ENCODE data around the gene DLD. TPM values are rescaled to one million over a fixed set of nuclear protein-coding genes. Genes with fewer than 3 reads are reported as not detected.

Gene DLD
- total RNA-seq, 1 donor from 2014 or later, result 60.3 TPM

- H3K27ac Mint-ChIP-seq (ENCODE audit: unreplicated experiment), result no peak overlapping the region
- peaks cover 14% of the 10 kb centered on the region for H3K36me3 Mint-ChIP-seq (ENCODE audit: low read depth)
- H3K9me3 Mint-ChIP-seq (ENCODE audit: low read depth), result no peaks in the 10 kb centered on the region
- no peak for DNase-seq (ENCODE audit: low spot score)
- TF ChIP-seq CTCF (IDR thresholded peaks at IDR 0.05), result no peak
- no peak overlapping the region for H3K4me3 Mint-ChIP-seq (ENCODE audit: unreplicated experiment)
- peaks cover 30% of the 10 kb centered on the region for H3K4me1 Mint-ChIP-seq (ENCODE audit: low read depth)
- no peaks in the 10 kb centered on the region for H3K27me3 Mint-ChIP-seq (ENCODE audit: low read depth)
Observed at GRCh38 chr7:107900496-107901015, 9.6 kb downstream of the DLD start.

- Mint-ChIP-seq H3K9me3 (ENCODE audit: low read depth) (no peaks in the 10 kb centered on the region), H3K4me3 (ENCODE audit: unreplicated experiment) (peak overlapping the region; percentile 31), H3K4me1 (ENCODE audit: low read depth) (peaks cover 23% of the 10 kb centered on the region), H3K36me3 (ENCODE audit: low read depth) (peaks cover 21% of the 10 kb centered on the region), H3K27ac (ENCODE audit: unreplicated experiment) (peak overlapping the region; percentile 86), H3K27me3 (ENCODE audit: low read depth) (no peaks in the 10 kb centered on the region)
- TF ChIP-seq CTCF (IDR thresholded peaks at IDR 0.05), result no peak
- DNase-seq (ENCODE audit: low spot score), result no peak
Observed at GRCh38 chr7:107902381-107902780, 11.4 kb downstream of the DLD start.

- Mint-ChIP-seq H3K4me3 (ENCODE audit: unreplicated experiment) (no peak overlapping the region), H3K9me3 (ENCODE audit: low read depth) (peaks cover 3% of the 10 kb centered on the region), H3K27ac (ENCODE audit: unreplicated experiment) (no peak overlapping the region), H3K4me1 (ENCODE audit: low read depth) (no peaks in the 10 kb centered on the region), H3K36me3 (ENCODE audit: low read depth) (peaks cover 48% of the 10 kb centered on the region), H3K27me3 (ENCODE audit: low read depth) (no peaks in the 10 kb centered on the region)
- no peak for DNase-seq (ENCODE audit: low spot score)
- TF ChIP-seq CTCF (IDR thresholded peaks at IDR 0.05), result no peak
Observed at GRCh38 chr7:107907790-107908189, 16.8 kb downstream of the DLD start.

- Mint-ChIP-seq H3K4me3 (ENCODE audit: unreplicated experiment) (no peak overlapping the region), H3K9me3 (ENCODE audit: low read depth) (peaks cover 3% of the 10 kb centered on the region), H3K36me3 (ENCODE audit: low read depth) (peaks cover 43% of the 10 kb centered on the region), H3K27me3 (ENCODE audit: low read depth) (no peaks in the 10 kb centered on the region), H3K27ac (ENCODE audit: unreplicated experiment) (no peak overlapping the region), H3K4me1 (ENCODE audit: low read depth) (no peaks in the 10 kb centered on the region)
- no peak for DNase-seq (ENCODE audit: low spot score)
- TF ChIP-seq CTCF (IDR thresholded peaks at IDR 0.05), result no peak
Observed at GRCh38 chr7:107909445-107909844, 18.5 kb downstream of the DLD start.

- TF ChIP-seq CTCF (IDR thresholded peaks at IDR 0.05), result no peak
- H3K9me3 Mint-ChIP-seq (ENCODE audit: low read depth), result peaks cover 3% of the 10 kb centered on the region
- no peak overlapping the region for H3K4me3 Mint-ChIP-seq (ENCODE audit: unreplicated experiment)
- peaks cover 37% of the 10 kb centered on the region for H3K36me3 Mint-ChIP-seq (ENCODE audit: low read depth)
- H3K4me1 Mint-ChIP-seq (ENCODE audit: low read depth), result no peaks in the 10 kb centered on the region
- DNase-seq (ENCODE audit: low spot score), result no peak
- H3K27me3 Mint-ChIP-seq (ENCODE audit: low read depth), result no peaks in the 10 kb centered on the region
- H3K27ac Mint-ChIP-seq (ENCODE audit: unreplicated experiment), result no peak overlapping the region
Observed at GRCh38 chr7:107911981-107912380, 21.0 kb downstream of the DLD start.

All from chondrocyte (in vitro differentiated cells).